ENCODE measurements around the gene PRKCE. TPM values are rescaled to one million over a fixed set of nuclear protein-coding genes. Genes with fewer than 3 reads are reported as not detected.

The PRKCE gene
- total and polyA plus RNA-seq, 2 experiments from 2014 or later = 0.94 to 1.2 TPM

DNA sequence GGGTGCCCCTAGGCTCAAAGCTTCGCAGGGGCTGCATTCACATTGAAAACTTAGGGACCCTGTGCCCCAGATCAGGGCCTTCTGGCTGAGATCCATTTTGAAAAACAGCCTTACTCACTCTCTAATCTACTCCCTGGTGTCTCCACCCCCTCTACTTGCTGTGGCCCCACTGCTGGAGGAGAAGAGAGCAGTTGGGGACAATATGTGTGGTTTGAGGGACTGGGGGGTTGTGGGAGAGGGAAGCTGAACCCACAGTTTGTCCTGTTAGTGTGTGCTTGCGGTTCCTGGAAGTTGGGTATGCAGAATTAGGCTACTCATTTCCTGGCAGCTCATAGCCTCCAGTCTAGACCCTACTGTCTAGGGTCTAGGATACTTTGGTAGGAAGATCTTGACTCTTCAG, 211.4 kb downstream of the PRKCE start:
- Mint-ChIP-seq H3K4me3 (no peak overlapping the region), H3K4me1 (peaks cover 17% of the 10 kb centered on the region), H3K27ac (no peak overlapping the region), H3K27me3 (ENCODE audit: insufficient read depth, low read depth, poor library complexity) (peaks cover 2% of the 10 kb centered on the region), H3K36me3 (ENCODE audit: low read depth) (no peaks in the 10 kb centered on the region), H3K9me3 (no peaks in the 10 kb centered on the region)
- no peaks in the 10 kb centered on the region for H3K27me3 ChIP-seq (ENCODE audit: insufficient read depth)
- no peak overlapping the region for H3K27ac ChIP-seq (ENCODE audit: low read depth)
- ATAC-seq (no peak), DNase-seq (ENCODE audit: low spot score) (no peak)
- no peaks in the 10 kb centered on the region for H3K79me2 ChIP-seq (replicated peaks; ENCODE audit: insufficient read depth)
- no peaks in the 10 kb centered on the region for H3F3A ChIP-seq (replicated peaks; ENCODE audit: low read depth)
- TF ChIP-seq REST (IDR thresholded peaks at IDR 0.05; ENCODE audit: unreplicated experiment) = no peak
- no peaks in the 10 kb centered on the region for H4K20me1 ChIP-seq (replicated peaks; ENCODE audit: insufficient read depth)
- H3K9me2 ChIP-seq (ENCODE audit: insufficient read depth) = no peaks in the 10 kb centered on the region
- H3K36me3 ChIP-seq (ENCODE audit: insufficient read depth) = no peaks in the 10 kb centered on the region
- H3K4me1 ChIP-seq (ENCODE audit: insufficient read depth) = no peaks in the 10 kb centered on the region
- H2AFZ ChIP-seq = no peak overlapping the region
- no peak overlapping the region for H3K4me3 ChIP-seq
- no peak overlapping the region for H3K4me2 ChIP-seq

- H3K27me3 ChIP-seq (ENCODE audit: insufficient read depth) = no peaks in the 10 kb centered on the region
- no peaks in the 10 kb centered on the region for H3K4me1 ChIP-seq (ENCODE audit: insufficient read depth)
- H4K20me1 ChIP-seq (replicated peaks; ENCODE audit: insufficient read depth) = no peaks in the 10 kb centered on the region
- no peak overlapping the region for H3K4me3 Mint-ChIP-seq
- DNase-seq (ENCODE audit: low spot score) (no peak), ATAC-seq (no peak)
- no peaks in the 10 kb centered on the region for H3K9me3 Mint-ChIP-seq
- H3K27ac ChIP-seq (ENCODE audit: low read depth) = no peak overlapping the region
- H3K79me2 ChIP-seq (replicated peaks; ENCODE audit: insufficient read depth) = no peaks in the 10 kb centered on the region
- no peaks in the 10 kb centered on the region for H3K36me3 ChIP-seq (ENCODE audit: insufficient read depth)
- no peaks in the 10 kb centered on the region for H3K36me3 Mint-ChIP-seq (ENCODE audit: low read depth)
- H3K27me3 Mint-ChIP-seq (ENCODE audit: insufficient read depth, low read depth, poor library complexity) = peaks cover 2% of the 10 kb centered on the region
- no peak overlapping the region for H3K27ac Mint-ChIP-seq
- H3K4me1 Mint-ChIP-seq = peaks cover 17% of the 10 kb centered on the region
- H3F3A ChIP-seq (replicated peaks; ENCODE audit: low read depth) = no peaks in the 10 kb centered on the region
- TF ChIP-seq STAT1 (IDR thresholded peaks at IDR 0.05; ENCODE audit: unreplicated experiment) = no peak
- TF ChIP-seq NANOG (IDR thresholded peaks at IDR 0.05; ENCODE audit: borderline replicate concordance) = no peak
- no peak for TF ChIP-seq EZH2 (IDR thresholded peaks at IDR 0.05; ENCODE audit: low read depth, unreplicated experiment)
- no peak for TF ChIP-seq EZH2phosphoT487 (IDR thresholded peaks at IDR 0.05; ENCODE audit: unreplicated experiment)
- no peak for TF ChIP-seq ZNF114 (CRISPR knock-in tag; IDR thresholded peaks at IDR 0.05)
- no peak for TF ChIP-seq POLR2AphosphoS5 (IDR thresholded peaks at IDR 0.05; ENCODE audit: low read depth)
- H2AFZ ChIP-seq = no peak overlapping the region
- H3K4me2 ChIP-seq = no peak overlapping the region
- no peak overlapping the region for H3K4me3 ChIP-seq
- H3K9me2 ChIP-seq (ENCODE audit: insufficient read depth) = no peaks in the 10 kb centered on the region
Observed at GRCh38 chr2:45864121-45864520, 212.6 kb downstream of the PRKCE start.

GRCh38 chr2:45867349-45867748, 215.9 kb downstream of the PRKCE start:
- no peak for ATAC-seq
- H3K4me2 ChIP-seq = no peak overlapping the region
- H3K36me3 Mint-ChIP-seq (ENCODE audit: low read depth) = no peaks in the 10 kb centered on the region
- H3K36me3 ChIP-seq (ENCODE audit: insufficient read depth) = no peaks in the 10 kb centered on the region
- no peaks in the 10 kb centered on the region for H3K4me1 ChIP-seq (ENCODE audit: insufficient read depth)
- H3K27me3 ChIP-seq (ENCODE audit: insufficient read depth) = no peaks in the 10 kb centered on the region
- no peaks in the 10 kb centered on the region for H3K27me3 Mint-ChIP-seq (ENCODE audit: insufficient read depth, low read depth, poor library complexity)
- no peak overlapping the region for H3K27ac ChIP-seq (ENCODE audit: low read depth)
- no peak overlapping the region for H3K4me3 Mint-ChIP-seq
- peaks cover 9% of the 10 kb centered on the region for H3K4me1 Mint-ChIP-seq
- H3K4me3 ChIP-seq = no peak overlapping the region
- DNase-seq (ENCODE audit: low spot score) = no peak
- H3K27ac Mint-ChIP-seq = no peak overlapping the region
- no peaks in the 10 kb centered on the region for H4K20me1 ChIP-seq (replicated peaks; ENCODE audit: insufficient read depth)
- no peaks in the 10 kb centered on the region for H3F3A ChIP-seq (replicated peaks; ENCODE audit: low read depth)
- H3K9me3 Mint-ChIP-seq = no peaks in the 10 kb centered on the region
- no peak overlapping the region for H2AFZ ChIP-seq
- H3K79me2 ChIP-seq (replicated peaks; ENCODE audit: insufficient read depth) = no peaks in the 10 kb centered on the region
- TF ChIP-seq, protein P1, sequence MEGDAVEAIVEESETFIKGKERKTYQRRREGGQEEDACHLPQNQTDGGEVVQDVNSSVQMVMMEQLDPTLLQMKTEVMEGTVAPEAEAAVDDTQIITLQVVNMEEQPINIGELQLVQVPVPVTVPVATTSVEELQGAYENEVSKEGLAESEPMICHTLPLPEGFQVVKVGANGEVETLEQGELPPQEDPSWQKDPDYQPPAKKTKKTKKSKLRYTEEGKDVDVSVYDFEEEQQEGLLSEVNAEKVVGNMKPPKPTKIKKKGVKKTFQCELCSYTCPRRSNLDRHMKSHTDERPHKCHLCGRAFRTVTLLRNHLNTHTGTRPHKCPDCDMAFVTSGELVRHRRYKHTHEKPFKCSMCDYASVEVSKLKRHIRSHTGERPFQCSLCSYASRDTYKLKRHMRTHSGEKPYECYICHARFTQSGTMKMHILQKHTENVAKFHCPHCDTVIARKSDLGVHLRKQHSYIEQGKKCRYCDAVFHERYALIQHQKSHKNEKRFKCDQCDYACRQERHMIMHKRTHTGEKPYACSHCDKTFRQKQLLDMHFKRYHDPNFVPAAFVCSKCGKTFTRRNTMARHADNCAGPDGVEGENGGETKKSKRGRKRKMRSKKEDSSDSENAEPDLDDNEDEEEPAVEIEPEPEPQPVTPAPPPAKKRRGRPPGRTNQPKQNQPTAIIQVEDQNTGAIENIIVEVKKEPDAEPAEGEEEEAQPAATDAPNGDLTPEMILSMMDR (conservative IDR thresholded peaks at IDR 0.05; ENCODE audit: low read depth in 2 of 2) = no peak
- no peak for TF ChIP-seq NANOG (IDR thresholded peaks at IDR 0.05; ENCODE audit: borderline replicate concordance)
- TF ChIP-seq JUNB (IDR thresholded peaks at IDR 0.05; ENCODE audit: unreplicated experiment) = no peak
- no peak for TF ChIP-seq ZNF331 (CRISPR knock-in tag; IDR thresholded peaks at IDR 0.05; ENCODE audit: low read depth)
- no peak for TF ChIP-seq STAT1 (IDR thresholded peaks at IDR 0.05; ENCODE audit: unreplicated experiment)
- TF ChIP-seq ZNF114 (CRISPR knock-in tag; IDR thresholded peaks at IDR 0.05) = no peak
- no peak for TF ChIP-seq POLR2AphosphoS5 (IDR thresholded peaks at IDR 0.05; ENCODE audit: low read depth)
- H3K9me2 ChIP-seq (ENCODE audit: insufficient read depth) = no peaks in the 10 kb centered on the region
